K562 (cell line): ENCODE data around the gene PRR15L. TPM values are rescaled to one million over a fixed set of nuclear protein-coding genes. Genes with fewer than 3 reads are reported as not detected.

ENCODE experiments used
- CCNT2 ChIP-seq: IDR thresholded peaks from 2 replicates; pipeline ENCODE4 v1.6.1; 2011; ENCODE audit warnings: borderline replicate concordance, low read depth, mild to moderate bottlenecking, moderate library complexity, mixed read lengths, low read length; ENCODE audit not compliant: insufficient read length; ENCODE audit errors: extremely low read depth
- ETS1 ChIP-seq: conservative IDR thresholded peaks from 2 replicates; pipeline ENCODE4 v1.6.1; 2011; ENCODE audit warnings: low read depth, mild to moderate bottlenecking, low read length; ENCODE audit not compliant: control insufficient read depth
- ETV1 ChIP-seq: fragments of 450-650 bp; conservative IDR thresholded peaks from 2 replicates; pipeline ENCODE4 v1.6.1; 2016; ENCODE audit warnings: missing genetic modification characterization, control low read depth, low read depth, missing compliant biosample characterization
- FOSL1 ChIP-seq: fragments of 200-800 bp; sonication (Bioruptor generic); conservative IDR thresholded peaks from 2 replicates; pipeline ENCODE4 v1.6.1; 2016; ENCODE audit warnings: missing genetic modification characterization, missing compliant biosample characterization
- GTF3C2 ChIP-seq: IDR thresholded peaks from 3 replicates; pipeline ENCODE4 v1.6.1; 2011; ENCODE audit warnings: borderline replicate concordance, mild to moderate bottlenecking, moderate library complexity; ENCODE audit not compliant: insufficient read length; ENCODE audit errors: extremely low read depth
- KDM4B ChIP-seq, 2 experiments: fragments of 450-650 bp in 1 of 2; sonication (generic) in 1 of 2; IDR thresholded peaks; 2 replicates each; pipeline ENCODE4 v1.6.1; 2016 to 2017; ENCODE audit warnings: borderline replicate concordance in 2 of 2, antibody characterized with exemption in 1 of 2, low read depth in 1 of 2, mild to moderate bottlenecking in 1 of 2
- KDM5B ChIP-seq: fragments of 200-600 bp; sonication (generic); IDR thresholded peaks from 2 replicates; pipeline ENCODE4 v1.6.1; 2012; ENCODE audit warnings: low read depth, mild to moderate bottlenecking, moderate library complexity, low read length, control low read depth, inconsistent platforms; ENCODE audit not compliant: insufficient replicate concordance
- NONO ChIP-seq, 2 experiments: fragments of 200-400 bp in 1 of 2; fragments of 450-650 bp in 1 of 2; formaldehyde crosslinking in 1 of 2; IDR thresholded peaks; 2 replicates each; pipeline ENCODE4 v1.6.1; 2017; ENCODE audit warnings: low read depth in 2 of 2, mild to moderate bottlenecking in 2 of 2, moderate library complexity in 2 of 2, low read length in 1 of 2
- SMAD4 ChIP-seq: fragments of 250-450 bp; sonication (Bioruptor Pico); conservative IDR thresholded peaks from 2 replicates; pipeline ENCODE4 v1.8.0; 2021; ENCODE audit warnings: inconsistent platforms, mild to moderate bottlenecking, moderate library complexity
- SMARCE1 ChIP-seq: fragments of 450-650 bp; IDR thresholded peaks from 2 replicates; pipeline ENCODE4 v1.7.1; 2016; ENCODE audit warnings: mild to moderate bottlenecking
- TAL1 ChIP-seq: fragments of 450-650 bp; IDR thresholded peaks from 2 replicates; pipeline ENCODE4 v1.6.1; 2016; ENCODE audit warnings: mild to moderate bottlenecking
- ZNF217 ChIP-seq: sonication (generic); formaldehyde crosslinking; IDR thresholded peaks from 2 replicates; pipeline ENCODE4 v1.8.0; 2022; ENCODE audit warnings: mild to moderate bottlenecking, missing genetic modification reagents
- polyA plus RNA-seq, 8 experiments: library from polyadenylated mRNA; depleted of rRNA in 4 of 8; stranded (reverse) in 5 of 8; unstranded in 3 of 8; fragments of >200 nt; fragmentation: Nextera tagmentation in 2 of 8; fragmentation: Illumina TruSeq in 1 of 8; extraction: Ambion mirVana in 2 of 8; extraction: Trizol in 1 of 8; gene quantifications; 2 replicates each; pipeline versions ENCODE4 v1.2.1 to v1.2.3, GENCODE V29; 2011 to 2014; ENCODE audit warnings: inconsistent platforms in 1 of 8, missing spikeins in 1 of 8
- total RNA-seq, 7 experiments: library from RNA; depleted of rRNA in 6 of 7; stranded (reverse); fragments of >200 nt in 6 of 7; fragmentation: Illumina TruSeq in 2 of 7; extraction: Trizol in 2 of 7; gene quantifications; 2 replicates each; pipeline versions ENCODE4 v1.2.1 to v1.2.3, GENCODE V29; 2011 to 2021; ENCODE audit warnings: low replicate concordance in 1 of 7
- TF ChIP-seq, protein P1 (sequence below): fragments of 450-650 bp; IDR thresholded peaks from 2 replicates; pipeline ENCODE4 v1.7.0; 2016; ENCODE audit warnings: borderline replicate concordance
- TF ChIP-seq, protein P2 (sequence below), 2 experiments: fragments of 250-450 bp in 1 of 2; fragments of 450-650 bp in 1 of 2; sonication (Bioruptor Pico) in 1 of 2; IDR thresholded peaks; 2 replicates each; pipeline versions ENCODE4 v1.6.1 to v1.8.0; 2016 to 2021; ENCODE audit warnings: mild to moderate bottlenecking in 2 of 2, moderate library complexity in 2 of 2, missing compliant biosample characterization in 1 of 2, missing genetic modification characterization in 1 of 2
- TF ChIP-seq, protein P3 (sequence below), 2 experiments: fragments of 450-650 bp in 1 of 2; sonication (generic) in 1 of 2; formaldehyde crosslinking in 1 of 2; IDR thresholded peaks in 1 of 2; conservative IDR thresholded peaks in 1 of 2; 2 replicates each; pipeline versions ENCODE4 v1.6.1 to v1.8.1; 2016 to 2023; ENCODE audit warnings: mild to moderate bottlenecking in 2 of 2, moderate library complexity in 2 of 2, inconsistent platforms in 1 of 2, missing genetic modification reagents in 1 of 2

The PRR15L gene
- total and polyA plus RNA-seq, 9 of the 15 experiments (the other 6 are each of a cell fraction or from before 2014, with no cell fraction given): 0.03 TPM; not detected in 8

- TF ChIP-seq ETS1: no peak
- TF ChIP-seq ETV1 (tag): peak; percentile 58; the same call in 1 of the 2 replicates
- peak; percentile 36; the same call in 1 of the 2 replicates for TF ChIP-seq SMAD4 (CRISPR knock-in tag)
- no peak for TF ChIP-seq NONO (IDR thresholded peaks at IDR 0.05; ENCODE audit: low read depth in 2 of 2, low read length in 1 of 2)
- TF ChIP-seq TAL1: peak; percentile 21; the same call in 1 of the 2 replicates
- peak; percentile 39 for TF ChIP-seq CCNT2
- TF ChIP-seq ZNF217: no peak
- TF ChIP-seq, protein P1, sequence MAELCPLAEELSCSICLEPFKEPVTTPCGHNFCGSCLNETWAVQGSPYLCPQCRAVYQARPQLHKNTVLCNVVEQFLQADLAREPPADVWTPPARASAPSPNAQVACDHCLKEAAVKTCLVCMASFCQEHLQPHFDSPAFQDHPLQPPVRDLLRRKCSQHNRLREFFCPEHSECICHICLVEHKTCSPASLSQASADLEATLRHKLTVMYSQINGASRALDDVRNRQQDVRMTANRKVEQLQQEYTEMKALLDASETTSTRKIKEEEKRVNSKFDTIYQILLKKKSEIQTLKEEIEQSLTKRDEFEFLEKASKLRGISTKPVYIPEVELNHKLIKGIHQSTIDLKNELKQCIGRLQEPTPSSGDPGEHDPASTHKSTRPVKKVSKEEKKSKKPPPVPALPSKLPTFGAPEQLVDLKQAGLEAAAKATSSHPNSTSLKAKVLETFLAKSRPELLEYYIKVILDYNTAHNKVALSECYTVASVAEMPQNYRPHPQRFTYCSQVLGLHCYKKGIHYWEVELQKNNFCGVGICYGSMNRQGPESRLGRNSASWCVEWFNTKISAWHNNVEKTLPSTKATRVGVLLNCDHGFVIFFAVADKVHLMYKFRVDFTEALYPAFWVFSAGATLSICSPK: no peak
- TF ChIP-seq, protein P2, sequence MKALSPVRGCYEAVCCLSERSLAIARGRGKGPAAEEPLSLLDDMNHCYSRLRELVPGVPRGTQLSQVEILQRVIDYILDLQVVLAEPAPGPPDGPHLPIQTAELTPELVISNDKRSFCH (CRISPR knock-in tag; IDR thresholded peaks at IDR 0.05): no peak
- TF ChIP-seq, protein P2 (tag; IDR thresholded peaks at IDR 0.05): peak; percentile 69; the same call in 1 of the 2 replicates
- TF ChIP-seq, protein P3, sequence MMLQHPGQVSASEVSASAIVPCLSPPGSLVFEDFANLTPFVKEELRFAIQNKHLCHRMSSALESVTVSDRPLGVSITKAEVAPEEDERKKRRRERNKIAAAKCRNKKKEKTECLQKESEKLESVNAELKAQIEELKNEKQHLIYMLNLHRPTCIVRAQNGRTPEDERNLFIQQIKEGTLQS (IDR thresholded peaks at IDR 0.05): 0 out of 2 replicates have a peak, but pooled peaks have one; percentile 22
- TF ChIP-seq, protein P3 (CRISPR knock-in tag; conservative IDR thresholded peaks at IDR 0.05): no peak
- peak; percentile 17 for TF ChIP-seq KDM5B
- peak; percentile 66; the same call in 1 of the 2 replicates for TF ChIP-seq SMARCE1
- no peak for TF ChIP-seq GTF3C2
- peak; percentile 66 for TF ChIP-seq FOSL1 (tag)
- TF ChIP-seq KDM4B (IDR thresholded peaks at IDR 0.05; ENCODE audit: borderline replicate concordance in 2 of 2, low read depth in 1 of 2): peak in 1 of 2 experiments; percentile 100; a peak in 2 of 4 replicates
Observed at GRCh38 chr17:47982091-47982617, 24.5 kb upstream of the PRR15L start (continued).
